GM12872 (cell line): ENCODE results near the gene CACNA2D2.
A peak's percentile ranks its signal among the peaks of the same experiment; 100 is the strongest.

Source experiments
- CTCF ChIP-seq: IDR thresholded peaks from 3 replicates; pipeline ENCODE4 v1.5.1; 2011; ENCODE audit warnings: low read depth, mild to moderate bottlenecking, low read length, moderate library complexity; ENCODE audit not compliant: insufficient read depth

Gene CACNA2D2

GRCh38 chr3:50327943-50328691 is 175.3 kb downstream of the CACNA2D2 start, which contains the start of gene TUSC2:
Gene TUSC2, minus strand, starts transcription at chr3:50328223. Its CDS starts 124 bp downstream, at chr3:50328099.
- TF ChIP-seq CTCF, result no peak

GRCh38 chr3:50327129-50327528 is 176.3 kb downstream of the CACNA2D2 start:
- TF ChIP-seq CTCF, result no peak

- TF ChIP-seq CTCF, result no peak
Observed at GRCh38 chr3:50326182-50326541, 177.3 kb downstream of the CACNA2D2 start.

- TF ChIP-seq CTCF, result no peak
Observed at GRCh38 chr3:50325497-50326181, 177.8 kb downstream of the CACNA2D2 start.

GRCh38 chr3:50325113-50325480 is 178.3 kb downstream of the CACNA2D2 start:
- no peak for TF ChIP-seq CTCF

GRCh38 chr3:50324351-50325112 is 178.9 kb downstream of the CACNA2D2 start:
- TF ChIP-seq CTCF, result peak; percentile 88

GRCh38 chr3:50323614-50324199 is 179.7 kb downstream of the CACNA2D2 start:
- no peak for TF ChIP-seq CTCF
